AG10803 (cell line): Measurements from ENCODE around the gene TMEM92.

Source experiments
- DNase-seq: peaks from one replicate; pipeline ENCODE4 v3.0.0; 2010; ENCODE audit warnings: low read depth
- H3K4me3 ChIP-seq: 2 replicates; pipeline ENCODE4 v1.5.1; 2011; ENCODE audit warnings: mild to moderate bottlenecking, low read length, control low read depth
- TF ChIP-seq, protein P1 (sequence below): conservative IDR thresholded peaks from 2 replicates; pipeline ENCODE4 v1.5.1; 2011; ENCODE audit warnings: mild to moderate bottlenecking, low read length, control low read depth, inconsistent platforms

Gene TMEM92

DNA sequence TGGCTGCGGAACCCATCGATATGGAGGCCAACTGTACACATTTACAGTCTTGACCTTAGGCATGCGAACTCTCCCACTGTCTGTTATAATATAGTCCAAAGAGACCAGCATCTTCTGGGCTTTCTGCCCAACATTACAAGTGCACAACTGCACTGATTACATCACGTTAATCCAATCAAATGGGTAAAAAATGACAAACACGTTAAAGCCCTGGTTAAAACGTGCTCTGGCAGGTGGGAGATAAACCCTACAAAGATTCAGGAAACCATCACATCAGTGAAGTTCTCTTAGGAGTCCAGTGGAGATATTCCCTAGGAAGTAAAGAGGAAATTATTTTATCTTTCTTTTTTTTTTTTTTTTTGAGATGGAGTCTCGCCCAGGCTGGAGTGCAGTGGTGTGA, 48.0 kb downstream of the TMEM92 start:
- no peak for DNase-seq
- TF ChIP-seq, protein P1, sequence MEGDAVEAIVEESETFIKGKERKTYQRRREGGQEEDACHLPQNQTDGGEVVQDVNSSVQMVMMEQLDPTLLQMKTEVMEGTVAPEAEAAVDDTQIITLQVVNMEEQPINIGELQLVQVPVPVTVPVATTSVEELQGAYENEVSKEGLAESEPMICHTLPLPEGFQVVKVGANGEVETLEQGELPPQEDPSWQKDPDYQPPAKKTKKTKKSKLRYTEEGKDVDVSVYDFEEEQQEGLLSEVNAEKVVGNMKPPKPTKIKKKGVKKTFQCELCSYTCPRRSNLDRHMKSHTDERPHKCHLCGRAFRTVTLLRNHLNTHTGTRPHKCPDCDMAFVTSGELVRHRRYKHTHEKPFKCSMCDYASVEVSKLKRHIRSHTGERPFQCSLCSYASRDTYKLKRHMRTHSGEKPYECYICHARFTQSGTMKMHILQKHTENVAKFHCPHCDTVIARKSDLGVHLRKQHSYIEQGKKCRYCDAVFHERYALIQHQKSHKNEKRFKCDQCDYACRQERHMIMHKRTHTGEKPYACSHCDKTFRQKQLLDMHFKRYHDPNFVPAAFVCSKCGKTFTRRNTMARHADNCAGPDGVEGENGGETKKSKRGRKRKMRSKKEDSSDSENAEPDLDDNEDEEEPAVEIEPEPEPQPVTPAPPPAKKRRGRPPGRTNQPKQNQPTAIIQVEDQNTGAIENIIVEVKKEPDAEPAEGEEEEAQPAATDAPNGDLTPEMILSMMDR = no peak
- no peak overlapping the region for H3K4me3 ChIP-seq

DNA sequence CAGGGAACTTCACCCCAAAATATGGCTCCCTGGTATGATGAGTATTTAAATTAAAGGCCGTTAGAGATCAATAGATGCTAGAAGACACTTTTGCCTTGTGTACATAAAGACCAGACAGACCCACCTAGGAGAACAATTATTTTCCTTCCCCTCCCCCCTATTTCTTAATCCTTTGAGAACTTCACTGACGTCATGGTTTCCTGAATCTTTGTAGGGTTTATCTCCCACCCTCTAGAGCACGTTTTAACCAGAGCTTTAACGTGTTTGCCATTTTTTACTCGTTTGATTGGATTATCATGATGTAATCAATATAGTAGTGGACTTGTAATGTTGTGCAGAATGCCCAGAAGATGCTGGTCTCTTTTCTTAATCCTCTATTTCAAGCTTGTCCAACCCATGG, 48.8 kb downstream of the TMEM92 start:
- no peak for DNase-seq
- H3K4me3 ChIP-seq = no peak overlapping the region
- TF ChIP-seq, protein P1 = no peak

DNA sequence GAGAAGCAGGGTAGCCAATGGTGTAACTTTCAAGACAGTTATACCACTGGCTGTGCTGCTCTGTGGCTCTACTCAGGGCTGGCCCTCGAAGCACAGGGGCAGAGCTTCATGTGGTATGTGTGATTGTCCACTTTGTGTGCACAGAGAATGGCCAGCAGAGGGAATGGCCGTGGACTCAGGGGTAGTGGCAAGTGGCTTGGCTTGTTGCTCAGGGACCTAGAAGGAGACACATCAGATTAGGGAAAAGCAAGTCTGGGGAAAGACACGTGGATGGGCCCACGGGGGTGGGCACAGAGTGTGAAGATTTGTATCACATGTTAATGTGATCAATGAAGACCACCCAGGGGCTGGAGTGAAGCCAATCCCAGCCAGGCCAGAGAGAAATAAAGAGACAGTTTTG, 51.6 kb downstream of the TMEM92 start:
- DNase-seq = no peak
- TF ChIP-seq, protein P1 = no peak
- no peak overlapping the region for H3K4me3 ChIP-seq

DNA sequence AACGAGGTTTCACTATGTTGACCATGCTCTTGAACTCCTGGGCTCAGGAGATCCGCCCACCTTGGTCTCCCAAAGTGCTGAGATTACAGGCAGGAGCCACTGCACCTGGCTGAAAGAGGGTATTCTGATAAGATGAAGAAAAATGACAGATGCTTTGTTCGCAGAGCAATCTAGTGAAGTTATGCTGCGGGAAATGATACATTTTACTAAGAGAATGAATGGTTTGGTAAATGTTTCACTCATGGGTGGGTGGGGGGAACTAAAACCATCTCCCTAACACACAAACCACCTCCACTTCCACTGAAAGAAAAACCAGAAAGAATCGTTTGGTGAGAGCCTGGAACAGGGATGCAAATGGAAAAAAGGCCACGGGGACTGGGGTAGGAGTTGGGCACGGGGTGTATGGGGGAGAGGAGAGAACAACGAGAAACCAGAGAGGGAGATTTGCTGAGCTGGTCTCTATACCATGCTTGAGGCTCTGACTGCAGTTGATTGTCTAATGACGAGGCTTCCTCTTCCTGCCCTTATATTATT, 52.6 kb downstream of the TMEM92 start:
- no peak for DNase-seq
- TF ChIP-seq, protein P1 = no peak

DNA sequence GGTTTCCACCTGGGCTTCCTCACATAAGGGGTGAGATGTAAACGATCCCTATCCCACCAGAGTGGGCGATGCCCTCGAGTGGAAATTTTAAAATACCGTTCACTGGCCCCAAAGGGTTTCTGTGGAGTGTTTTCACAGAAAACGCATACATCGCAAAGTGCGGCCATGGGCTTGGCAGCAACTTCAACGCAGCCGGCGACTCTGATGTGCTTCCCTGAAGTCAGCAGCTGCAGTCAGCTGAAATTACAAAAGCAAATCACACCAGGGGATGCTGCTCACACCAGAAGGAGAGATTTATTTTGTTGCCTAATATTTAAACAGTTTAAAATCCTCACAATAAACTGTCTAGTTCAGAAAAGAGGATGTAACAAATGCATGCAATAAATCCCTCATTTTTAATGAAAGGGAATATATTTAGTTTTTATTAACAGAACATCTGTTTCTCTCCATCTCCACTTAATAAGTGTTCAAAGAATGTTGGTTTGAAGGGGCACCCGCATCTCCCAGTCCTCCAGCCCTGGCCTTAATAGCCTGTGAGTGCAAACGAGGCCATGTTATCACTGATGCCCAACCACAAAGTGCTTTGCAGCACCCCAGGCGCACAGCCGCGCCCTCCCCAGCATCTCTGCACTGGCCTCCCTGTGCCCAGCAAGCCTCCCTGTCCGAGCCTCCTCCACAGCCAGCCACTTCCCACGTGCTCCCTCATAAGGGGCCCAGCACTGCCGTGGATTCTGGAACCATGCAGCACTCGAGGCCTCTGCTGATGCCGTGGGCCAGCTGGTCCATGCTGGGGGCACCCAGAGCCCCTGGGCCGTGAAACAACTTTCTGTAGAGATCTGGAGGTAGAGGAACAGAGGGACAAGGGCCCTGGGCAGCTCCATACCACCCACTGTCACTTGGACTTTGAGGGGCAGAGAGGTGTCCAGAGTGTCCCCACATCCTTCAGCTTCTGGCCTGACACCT, 54.4 kb downstream of the TMEM92 start:
- TF ChIP-seq, protein P1 = no peak
- no peak for DNase-seq
- no peak overlapping the region for H3K4me3 ChIP-seq

More for the DNA sequence above, 52.6 kb downstream of the TMEM92 start:
- H3K4me3 ChIP-seq = no peak overlapping the region

DNA sequence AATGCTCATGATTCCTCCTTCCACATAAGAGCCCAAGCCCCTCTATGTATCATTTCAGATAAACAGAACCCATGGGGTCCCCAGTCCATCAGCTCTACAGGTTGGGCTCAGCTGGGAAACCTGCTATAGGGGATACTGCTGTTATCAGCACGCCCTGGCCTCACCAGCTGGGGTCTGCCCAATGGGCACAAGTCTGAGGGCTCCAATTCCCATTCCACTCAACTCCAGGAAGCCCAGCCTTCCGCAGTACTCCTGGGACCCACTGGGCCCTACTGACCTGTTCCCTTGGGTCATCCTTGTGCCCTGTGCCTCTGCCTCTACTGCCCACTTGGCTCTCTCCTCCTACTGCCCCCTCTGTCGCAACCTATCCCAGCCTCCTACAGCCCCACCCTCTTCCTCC, 55.5 kb downstream of the TMEM92 start:
- DNase-seq = no peak
- H3K4me3 ChIP-seq = no peak overlapping the region
- TF ChIP-seq, protein P1 = no peak
